Lower leg skin (tissue), 4 donors: ENCODE data around the gene NUP98. TPM values are rescaled to one million over a fixed set of nuclear protein-coding genes. Genes with fewer than 3 reads are reported as not detected.

Experiments used
- DNase-seq, 2 donors: peaks; one replicate each; pipeline ENCODE4 v3.0.0-alpha.2; 2019; ENCODE audit warnings: low spot score in 2 of 2
- H3K4me3 ChIP-seq: fragments of 200-600 bp; sonication (generic); 2 replicates; pipeline ENCODE4 v1.5.1; 2017; ENCODE audit warnings: mild to moderate bottlenecking, low read depth; ENCODE audit not compliant: poor library complexity, severe bottlenecking
- CTCF ChIP-seq, 3 donors: fragments of 450-650 bp; IDR thresholded peaks; one replicate each; pipeline ENCODE4 v1.5.1; 2016; ENCODE audit warnings: antibody characterized with exemption in 3 of 3, mild to moderate bottlenecking in 3 of 3, moderate library complexity in 2 of 3
- POLR2A ChIP-seq, 2 donors: fragments of 450-650 bp; IDR thresholded peaks; one replicate each; pipeline ENCODE4 v1.6.1; 2016 to 2017; ENCODE audit warnings: antibody characterized with exemption in 2 of 2, mild to moderate bottlenecking in 1 of 2, moderate library complexity in 1 of 2
- WGBS, 2 donors: methylation state at CpG; one replicate each; pipeline ENCODE4 v1.1.5; 2018; 5-methylcytosine and 5-hydroxymethylcytosine counted together
- intact Hi-C: fragments of 100-400 bp; cut with DNase I; formaldehyde crosslinking; loops from one replicate; pipeline ENCODE4 v1.15.0; 2023; ENCODE audit warnings: low total_unique reads
- total RNA-seq, 4 donors: library from RNA; depleted of rRNA; stranded (reverse); fragments of >200 nt; gene quantifications; one replicate each; pipeline ENCODE4 v1.1.0, GENCODE V29; 2016

Gene NUP98
- total RNA-seq, 4 donors from 2014 or later, result 65.4 to 220 (median 97.9) TPM

- TF ChIP-seq CTCF (IDR thresholded peaks at IDR 0.05) (no peak), POLR2A (IDR thresholded peaks at IDR 0.05) (no peak)
- DNase-seq, result no peak
- 63 to 82% methylated on average over 7 of the region's 7 CpGs for WGBS, 2 donors
- intact Hi-C loops, result no loop called here
- no peak overlapping the region for H3K4me3 ChIP-seq
Measured at GRCh38 chr11:3834664-3835461, 37.5 kb upstream of the NUP98 start.

DNA sequence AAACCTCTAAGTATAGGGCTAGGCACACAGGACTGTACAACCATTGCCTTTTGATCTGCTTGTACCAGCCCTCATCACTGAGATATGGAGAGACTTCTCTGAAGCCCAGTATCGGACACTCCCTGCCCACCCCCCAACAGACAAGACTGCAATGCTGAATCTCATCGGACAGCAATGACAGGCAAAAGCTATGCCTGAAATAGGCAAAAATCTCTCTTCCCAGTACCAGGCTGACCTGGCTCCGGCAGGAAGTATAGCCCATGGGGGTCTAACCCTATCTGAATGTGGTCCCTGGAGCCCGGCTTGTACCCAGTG, 37.0 kb upstream of the NUP98 start:
- intact Hi-C loops, result no loop called here
- WGBS, 2 donors, result 76 to 81% methylated on average over 4 of the region's 4 CpGs
- no peak for DNase-seq
- H3K4me3 ChIP-seq, result no peak overlapping the region
- no peak for TF ChIP-seq POLR2A (IDR thresholded peaks at IDR 0.05)
- no peak for TF ChIP-seq CTCF (IDR thresholded peaks at IDR 0.05)

DNA sequence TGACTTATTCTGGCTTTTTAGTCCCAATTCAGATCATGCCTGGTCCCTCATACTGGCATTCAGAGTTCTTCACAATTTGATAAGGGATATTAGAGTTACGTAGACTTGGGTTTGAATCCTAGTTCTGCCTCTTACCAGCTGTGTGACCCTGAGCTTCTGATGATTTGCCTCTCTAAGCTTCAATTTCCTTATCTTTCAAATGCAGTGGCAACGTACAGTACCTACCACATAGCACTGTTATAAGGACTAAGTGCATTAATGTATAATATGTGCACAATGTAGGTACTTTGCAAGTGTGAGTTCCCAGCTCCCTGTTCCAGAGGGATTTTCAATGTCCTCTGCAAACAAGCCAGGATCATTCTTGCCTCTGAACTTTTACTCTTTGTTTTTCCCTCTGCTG, 36.1 kb upstream of the NUP98 start:
- 88 to 92% methylated on average over 2 of the region's 2 CpGs for WGBS, 2 donors
- DNase-seq, result no peak
- no peak overlapping the region for H3K4me3 ChIP-seq
- TF ChIP-seq POLR2A (IDR thresholded peaks at IDR 0.05) (no peak), CTCF (IDR thresholded peaks at IDR 0.05) (no peak)
- intact Hi-C loops, result no loop called here

DNA sequence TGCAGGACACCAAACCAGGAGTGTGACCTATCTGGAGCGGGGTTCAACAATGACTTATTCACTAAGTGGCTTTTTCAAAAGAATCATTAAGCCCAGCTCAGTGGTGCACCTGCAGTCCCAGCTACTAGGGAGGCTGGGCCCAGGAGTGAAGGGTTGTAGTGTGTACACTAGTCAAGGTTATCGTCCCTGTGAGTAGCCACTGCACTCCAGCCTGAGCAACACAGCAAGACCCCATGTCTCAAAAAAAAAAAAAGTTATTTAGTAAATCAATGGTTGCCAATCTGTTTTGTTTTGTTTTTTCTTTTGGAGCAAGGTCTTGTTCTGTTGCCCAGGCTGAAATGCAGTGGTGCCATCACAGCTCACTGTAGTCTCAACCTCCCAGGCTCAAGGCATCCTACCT, 35.5 kb upstream of the NUP98 start:
- WGBS, 2 donors, result 88 to 97% methylated on average over 2 of the region's 2 CpGs
- no peak for TF ChIP-seq CTCF (IDR thresholded peaks at IDR 0.05)
- no peak for TF ChIP-seq POLR2A (IDR thresholded peaks at IDR 0.05)
- no peak overlapping the region for H3K4me3 ChIP-seq
- no peak for DNase-seq
- intact Hi-C loops, result no loop called here

DNA sequence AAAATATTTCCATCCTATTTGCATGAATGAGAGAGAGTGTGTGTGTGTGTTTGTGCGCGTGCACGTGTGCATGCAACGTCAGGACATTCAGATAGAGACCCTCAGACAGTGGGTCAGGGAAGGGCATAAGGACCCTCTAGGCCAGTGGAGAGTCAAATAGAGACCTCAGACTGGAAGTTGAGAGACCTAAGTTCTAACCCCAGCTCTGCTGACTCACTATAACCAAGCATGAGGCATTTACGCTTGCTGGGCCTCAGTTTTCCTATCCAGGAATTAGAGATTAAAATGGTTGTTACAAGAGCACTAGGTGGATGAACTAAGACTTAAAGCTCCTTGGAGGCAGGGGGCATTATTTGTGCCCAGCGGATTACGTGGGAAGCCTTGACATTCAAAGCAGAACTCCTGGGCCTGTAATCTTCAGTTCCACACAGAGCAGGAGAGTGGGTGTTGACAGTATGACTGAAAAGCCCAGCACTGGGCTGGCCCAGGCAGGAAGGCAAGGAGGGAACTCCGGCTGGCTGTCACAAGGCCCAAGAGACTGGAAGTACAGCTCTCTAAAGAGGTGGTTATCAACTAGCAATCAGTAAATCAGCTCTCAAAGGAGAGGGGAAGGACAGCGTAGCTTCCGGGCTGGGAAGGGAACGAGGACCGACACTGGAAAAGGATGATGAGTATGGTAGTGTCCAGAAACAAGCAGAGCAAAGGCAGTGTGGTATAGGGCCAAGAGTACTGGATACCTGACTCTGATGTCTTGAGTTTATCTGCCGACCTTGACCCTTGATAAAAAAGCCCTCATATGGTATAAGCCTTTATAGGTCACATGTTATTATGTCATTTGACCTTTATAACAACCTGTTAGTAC, 34.3 kb upstream of the NUP98 start:
- DNase-seq, result no peak
- 60 to 68% methylated on average over 12 to 13 of the region's 13 CpGs for WGBS, 2 donors
- no peak overlapping the region for H3K4me3 ChIP-seq
- TF ChIP-seq POLR2A (IDR thresholded peaks at IDR 0.05), result no peak
- TF ChIP-seq CTCF (IDR thresholded peaks at IDR 0.05), result no peak
- intact Hi-C loops, result no loop called here
